HEK293 (cell line): ENCODE measurements around the gene TNKS2.
"Not testable (repeated sequence)": the region's sequence is repeated elsewhere in the genome, so short reads cannot be mapped to it uniquely, and the experiment has no call there.

Experiments
- CTCF ChIA-PET: fragments of 350-600 bp; formaldehyde crosslinking; extraction: SDS; loops from one replicate; lab custom pipeline; 2021; ENCODE audit warnings: antibody characterized with exemption; lab: Yijun Ruan, JAX
- POLR2A ChIA-PET: fragments of 300-600 bp; formaldehyde crosslinking; extraction: SDS; loops from one replicate; lab custom pipeline; 2020; ENCODE audit warnings: antibody characterized with exemption, inconsistent platforms; lab: Yijun Ruan, JAX
- H3K27ac ChIP-seq: fragments of 200-500 bp; sonication (Bioruptor generic); 2 replicates; pipeline ENCODE4 v1.5.1; 2014; ENCODE audit warnings: low read depth, low read length, control low read depth, inconsistent platforms; ENCODE audit errors: extremely low read depth
- H3K36me3 ChIP-seq, 2 experiments: fragments of 200-500 bp in 1 of 2; sonication (Bioruptor generic) in 1 of 2; 1 replicate in 1 of 2; 2 replicates in 1 of 2; pipeline ENCODE4 v1.5.1; 2014 to 2017; ENCODE audit warnings: inconsistent platforms in 2 of 2, low read length in 2 of 2; ENCODE audit not compliant: control insufficient read depth in 2 of 2, insufficient read depth in 1 of 2
- H3K4me1 ChIP-seq: fragments of 200-500 bp; sonication (Bioruptor generic); 2 replicates; pipeline ENCODE4 v1.5.1; 2014; ENCODE audit warnings: mild to moderate bottlenecking, low read length, inconsistent platforms; ENCODE audit not compliant: control insufficient read depth, insufficient read depth
- H3K4me3 ChIP-seq: 2 replicates; pipeline ENCODE4 v1.5.1; 2011; ENCODE audit warnings: low read depth, mild to moderate bottlenecking, control low read depth, low read length, moderate library complexity
- H3K9me3 ChIP-seq: fragments of 200-500 bp; sonication (Bioruptor generic); 2 replicates; pipeline ENCODE4 v1.5.1; 2014; ENCODE audit warnings: low read depth, low read length, inconsistent platforms; ENCODE audit not compliant: control insufficient read depth, insufficient read depth
- BCL11A ChIP-seq: fragments of 450-650 bp; formaldehyde crosslinking; IDR thresholded peaks from 2 replicates; pipeline ENCODE4 v1.5.1; 2016; ENCODE audit warnings: low read depth, missing biosample characterization, missing genetic modification characterization
- INSM2 ChIP-seq: fragments of 450-650 bp; formaldehyde crosslinking; IDR thresholded peaks from 2 replicates; pipeline ENCODE4 v1.5.1; 2016; ENCODE audit warnings: missing biosample characterization, missing genetic modification characterization
- PATZ1 ChIP-seq: fragments of 450-650 bp; formaldehyde crosslinking; IDR thresholded peaks from 2 replicates; pipeline ENCODE4 v1.5.1; 2016; ENCODE audit warnings: missing biosample characterization, missing genetic modification characterization
- SP7 ChIP-seq: fragments of 450-650 bp; formaldehyde crosslinking; IDR thresholded peaks from 2 replicates; pipeline ENCODE4 v1.5.1; 2016; ENCODE audit warnings: missing biosample characterization, missing genetic modification characterization
- TCF7L2 ChIP-seq: IDR thresholded peaks from 2 replicates; pipeline ENCODE4 v1.6.1; 2011; ENCODE audit warnings: low read depth, mild to moderate bottlenecking, inconsistent platforms, low read length, moderate library complexity, borderline replicate concordance
- TSHZ1 ChIP-seq: fragments of 450-650 bp; formaldehyde crosslinking; IDR thresholded peaks from 2 replicates; pipeline ENCODE4 v1.5.1; 2016; ENCODE audit warnings: missing biosample characterization, missing genetic modification characterization, borderline replicate concordance
- ZNF112 ChIP-seq: fragments of 450-650 bp; formaldehyde crosslinking; IDR thresholded peaks from 2 replicates; pipeline ENCODE4 v1.5.0; 2017; ENCODE audit warnings: missing biosample characterization, missing genetic modification characterization
- ZNF18 ChIP-seq: fragments of 450-650 bp; formaldehyde crosslinking; IDR thresholded peaks from 2 replicates; pipeline ENCODE4 v1.5.1; 2016; ENCODE audit warnings: missing biosample characterization, missing genetic modification characterization
- ZNF302 ChIP-seq: fragments of 450-650 bp; formaldehyde crosslinking; IDR thresholded peaks from 2 replicates; pipeline ENCODE4 v1.5.1; 2016; ENCODE audit warnings: missing biosample characterization, missing genetic modification characterization, low read depth
- ZNF362 ChIP-seq: fragments of 450-650 bp; formaldehyde crosslinking; IDR thresholded peaks from 2 replicates; pipeline ENCODE4 v1.5.1; 2016; ENCODE audit warnings: missing biosample characterization, missing genetic modification characterization
- ZNF473 ChIP-seq: fragments of 450-650 bp; formaldehyde crosslinking; IDR thresholded peaks from 2 replicates; pipeline ENCODE4 v1.5.1; 2017; ENCODE audit warnings: missing biosample characterization, missing genetic modification characterization
- ZNF76 ChIP-seq: fragments of 450-650 bp; formaldehyde crosslinking; IDR thresholded peaks from 2 replicates; pipeline ENCODE4; 2016; ENCODE audit warnings: low read depth, missing biosample characterization, missing genetic modification characterization, borderline replicate concordance

Gene TNKS2

GRCh38 chr10:91805110-91805838 lies 7.0 kb downstream of the TNKS2 start:
- TF ChIP-seq TCF7L2 (no peak), ZNF112 (tag by site-specific recombination) (no peak), ZNF473 (tag by site-specific recombination) (no peak), ZNF18 (no peak), PATZ1 (tag by site-specific recombination) (no peak), ZNF76 (tag by site-specific recombination) (no peak), ZNF302 (tag by site-specific recombination) (no peak), SP7 (tag by site-specific recombination) (no peak), BCL11A (no peak), TSHZ1 (tag by site-specific recombination) (no peak), INSM2 (tag by site-specific recombination) (no peak), ZNF362 (tag by site-specific recombination) (no peak)
- POLR2A ChIA-PET, result no interaction called here
- peaks cover 10 to 46% of the 10 kb centered on the region in 2 experiments for H3K36me3 ChIP-seq
- H3K27ac ChIP-seq, result no peak overlapping the region
- peaks cover 2% of the 10 kb centered on the region; the same call in 1 of the 2 replicates for H3K4me1 ChIP-seq
- CTCF ChIA-PET, result interaction anchor here (0.6 kb wide), 1 partner anchor 44 kb away, joined by 4 read pairs; no protein-coding TSS in a partner anchor
- no peaks in the 10 kb centered on the region for H3K9me3 ChIP-seq
- no peak overlapping the region for H3K4me3 ChIP-seq

DNA sequence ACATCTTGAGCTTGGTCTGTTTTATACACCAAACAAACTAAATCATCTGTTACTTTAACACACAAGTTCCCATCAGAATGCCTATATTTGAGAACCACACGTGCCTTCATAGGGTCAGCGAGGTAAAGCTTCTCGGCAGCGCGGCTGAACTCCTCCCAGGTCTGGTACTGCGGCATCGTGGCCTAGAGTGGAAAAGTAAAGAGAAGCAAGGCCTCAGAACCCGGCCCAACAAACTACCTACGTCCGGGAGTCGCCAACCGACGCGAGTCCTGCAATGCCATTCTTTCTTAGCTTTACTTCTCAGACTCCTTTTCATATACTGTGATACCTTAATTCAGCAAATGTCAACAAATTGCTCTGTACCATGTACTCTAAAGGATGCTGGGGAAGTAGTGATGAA lies 9.0 kb downstream of the TNKS2 start:
- H3K27ac ChIP-seq, H3K4me3 ChIP-seq, H3K9me3 ChIP-seq, H3K4me1 ChIP-seq: not testable (repeated sequence)
- H3K36me3 ChIP-seq, result peaks cover 7 to 39% of the 10 kb centered on the region in 2 experiments
- CTCF ChIA-PET, result interaction anchor here (0.7 kb wide), 1 partner anchor 278 kb away, joined by 3 read pairs; no protein-coding TSS in a partner anchor
- POLR2A ChIA-PET, result interaction anchor here (0.6 to 1.2 kb wide), 3 partner anchors 8 to 91 kb away, joined by 4 to 5 read pairs (median 4); partner anchors contain the start of gene TNKS2
